GM12874 (cell line): ENCODE data around the gene TCEANC2.

Experiments
- CTCF ChIP-seq: IDR thresholded peaks from 2 replicates; pipeline ENCODE4 v1.5.1; 2011; ENCODE audit warnings: low read depth, mild to moderate bottlenecking, control low read depth, low read length, moderate library complexity; ENCODE audit not compliant: insufficient read depth

TCEANC2 gene

GRCh38 chr1:54131419-54131818 lies 78.0 kb downstream of the TCEANC2 start:
- no peak for TF ChIP-seq CTCF

- TF ChIP-seq CTCF = no peak
Observed at GRCh38 chr1:54132495-54132894, 79.1 kb downstream of the TCEANC2 start.

- TF ChIP-seq CTCF = no peak
Observed at GRCh38 chr1:54134295-54134694, 80.9 kb downstream of the TCEANC2 start.

- no peak for TF ChIP-seq CTCF
Observed at GRCh38 chr1:54135436-54136120, 82.2 kb downstream of the TCEANC2 start.

GRCh38 chr1:54136269-54136896 lies 83.0 kb downstream of the TCEANC2 start:
- TF ChIP-seq CTCF = no peak

- no peak for TF ChIP-seq CTCF
Observed at GRCh38 chr1:54136963-54137533, 83.6 kb downstream of the TCEANC2 start.

GRCh38 chr1:54137534-54138061 lies 84.2 kb downstream of the TCEANC2 start:
- TF ChIP-seq CTCF = no peak
